ENCODE data around the gene KRTAP10-4. TPM values are rescaled to one million over a fixed set of nuclear protein-coding genes. Genes with fewer than 3 reads are reported as not detected.

The KRTAP10-4 gene
- total RNA-seq, 4 donors from 2014 or later: not detected

GRCh38 chr21:44539046-44539445 lies 34.5 kb upstream of the KRTAP10-4 start:
- H3K27ac ChIP-seq: no peak overlapping the region
- H3K9me3 ChIP-seq: peaks cover 0 to 31% (median 2%) of the 10 kb centered on the region in 4 donors
- no peak overlapping the region for H3K4me3 ChIP-seq
- no peaks in the 10 kb centered on the region for H3K4me1 ChIP-seq
- no peaks in the 10 kb centered on the region for H3K27me3 ChIP-seq
- 72 to 75% methylated on average over 14 of the region's 14 CpGs for WGBS, 2 donors
- DNase-seq (ENCODE audit: low spot score in 2 of 2): no peak
- H3K36me3 ChIP-seq: no peaks in the 10 kb centered on the region
- TF ChIP-seq EP300 (IDR thresholded peaks at IDR 0.05) (no peak), POLR2A (IDR thresholded peaks at IDR 0.05) (no peak), CTCF (IDR thresholded peaks at IDR 0.05) (no peak)

- TF ChIP-seq CTCF (IDR thresholded peaks at IDR 0.05) (no peak), POLR2A (IDR thresholded peaks at IDR 0.05) (no peak), EP300 (IDR thresholded peaks at IDR 0.05) (no peak)
- Histone ChIP-seq H3K27ac (no peak within 1 kb of the TSS), H3K36me3 (no peaks in the 10 kb centered on the region), H3K4me3 (no peak within 1 kb of the TSS), H3K27me3 (no peaks in the 10 kb centered on the region), H3K9me3 (peaks cover 0 to 37% (median 2%) of the 10 kb centered on the region in 4 donors), H3K4me1 (no peaks in the 10 kb centered on the region)
- WGBS, 2 donors: 58 to 71% methylated on average over 19 to 21 of the region's 21 CpGs
- DNase-seq (ENCODE audit: low spot score in 2 of 2): no peak
These were observed 33.4 kb upstream of the KRTAP10-4 start, which contains the start of gene KRTAP10-1 for GRCh38 chr21:44539991-44540666. Gene KRTAP10-1 (minus strand): TSS chr21:44540195. CDS start chr21:44540150, 45 bp downstream.

- Histone ChIP-seq H3K9me3 (peaks cover 0 to 37% (median 2%) of the 10 kb centered on the region in 4 donors), H3K4me3 (no peak overlapping the region), H3K27ac (no peak overlapping the region), H3K27me3 (no peaks in the 10 kb centered on the region), H3K36me3 (no peaks in the 10 kb centered on the region), H3K4me1 (no peaks in the 10 kb centered on the region)
- WGBS, 2 donors: 76 to 80% methylated on average over 11 of the region's 11 CpGs
- TF ChIP-seq EP300 (IDR thresholded peaks at IDR 0.05) (no peak), CTCF (IDR thresholded peaks at IDR 0.05) (no peak), POLR2A (IDR thresholded peaks at IDR 0.05) (no peak)
- DNase-seq (ENCODE audit: low spot score in 2 of 2): no peak
These were observed 32.7 kb upstream of the KRTAP10-4 start for GRCh38 chr21:44540741-44541288.

GRCh38 chr21:44542716-44543115 lies 30.8 kb upstream of the KRTAP10-4 start:
- no peaks in the 10 kb centered on the region for H3K27me3 ChIP-seq
- H3K4me3 ChIP-seq: no peak overlapping the region
- no peak overlapping the region for H3K27ac ChIP-seq
- H3K36me3 ChIP-seq: no peaks in the 10 kb centered on the region
- 66 to 71% methylated on average over 1 of the region's 1 CpG for WGBS, 2 donors
- H3K4me1 ChIP-seq: no peaks in the 10 kb centered on the region
- H3K9me3 ChIP-seq: peaks cover 0 to 52% (median 8%) of the 10 kb centered on the region in 4 donors
- TF ChIP-seq POLR2A (IDR thresholded peaks at IDR 0.05): no peak
- no peak for TF ChIP-seq EP300 (IDR thresholded peaks at IDR 0.05)
- TF ChIP-seq CTCF (IDR thresholded peaks at IDR 0.05): no peak
- DNase-seq (ENCODE audit: low spot score in 2 of 2): no peak

GRCh38 chr21:44544566-44544965 lies 29.0 kb upstream of the KRTAP10-4 start:
- 66 to 69% methylated on average over 3 of the region's 3 CpGs for WGBS, 2 donors
- no peak overlapping the region for H3K4me3 ChIP-seq
- TF ChIP-seq POLR2A (IDR thresholded peaks at IDR 0.05) (no peak), CTCF (IDR thresholded peaks at IDR 0.05) (no peak), EP300 (IDR thresholded peaks at IDR 0.05) (no peak)
- peaks cover 0 to 10% of the 10 kb centered on the region in 2 donors for H3K27me3 ChIP-seq
- DNase-seq (ENCODE audit: low spot score in 2 of 2): no peak
- no peak overlapping the region for H3K27ac ChIP-seq
- no peaks in the 10 kb centered on the region for H3K36me3 ChIP-seq
- H3K9me3 ChIP-seq: peaks cover 0 to 53% (median 8%) of the 10 kb centered on the region in 4 donors
- no peaks in the 10 kb centered on the region for H3K4me1 ChIP-seq
